ENCODE data around the gene LURAP1L. TPM values are rescaled to one million over a fixed set of nuclear protein-coding genes. Genes with fewer than 3 reads are reported as not detected.
A peak's percentile ranks its signal among the peaks of the same experiment; 100 is the strongest.

Gene LURAP1L
- 0.27 TPM for total RNA-seq

GRCh38 chr9:12774861-12775678 lies at the start of gene LURAP1L:
Gene LURAP1L, plus strand, starts transcription at chr9:12775020. Its CDS starts 696 bp downstream, at chr9:12775716.
- peak in 2 of 3 donors; percentile 4 to 6 for DNase-seq (ENCODE audit: low read depth in 2 of 3, low spot score in 2 of 3)

- DNase-seq (ENCODE audit: low read depth in 2 of 3, low spot score in 2 of 3) = no peak
These were observed 48.0 kb upstream of the LURAP1L start for GRCh38 chr9:12726795-12727194.

- DNase-seq (ENCODE audit: low read depth in 2 of 3, low spot score in 2 of 3) = no peak
These were observed 44.6 kb upstream of the LURAP1L start for GRCh38 chr9:12730198-12730597.

GRCh38 chr9:12730927-12731326 lies 43.9 kb upstream of the LURAP1L start:
- no peak for DNase-seq (ENCODE audit: low read depth in 2 of 3, low spot score in 2 of 3)

GRCh38 chr9:12732971-12733370 lies 41.8 kb upstream of the LURAP1L start:
- DNase-seq (ENCODE audit: low read depth in 2 of 3, low spot score in 2 of 3) = no peak

GRCh38 chr9:12735665-12736064 lies 39.2 kb upstream of the LURAP1L start:
- DNase-seq (ENCODE audit: low read depth in 2 of 3, low spot score in 2 of 3) = no peak

GRCh38 chr9:12737871-12738270 lies 36.9 kb upstream of the LURAP1L start:
- no peak for DNase-seq (ENCODE audit: low read depth in 2 of 3, low spot score in 2 of 3)

- no peak for DNase-seq (ENCODE audit: low read depth in 2 of 3, low spot score in 2 of 3)
These were observed 35.7 kb upstream of the LURAP1L start for GRCh38 chr9:12739014-12739652.

- no peak for DNase-seq (ENCODE audit: low read depth in 2 of 3, low spot score in 2 of 3)
These were observed 34.0 kb upstream of the LURAP1L start for GRCh38 chr9:12740845-12741244.

- no peak for DNase-seq (ENCODE audit: low read depth in 2 of 3, low spot score in 2 of 3)
These were observed 26.8 kb upstream of the LURAP1L start for GRCh38 chr9:12748016-12748415.

- DNase-seq (ENCODE audit: low read depth in 2 of 3, low spot score in 2 of 3) = no peak
These were observed 25.9 kb upstream of the LURAP1L start for GRCh38 chr9:12748954-12749353.

GRCh38 chr9:12753931-12754330 lies 20.9 kb upstream of the LURAP1L start:
- DNase-seq (ENCODE audit: low read depth in 2 of 3, low spot score in 2 of 3) = no peak

GRCh38 chr9:12759761-12760160 lies 15.1 kb upstream of the LURAP1L start:
- no peak for DNase-seq (ENCODE audit: low read depth in 2 of 3, low spot score in 2 of 3)

GRCh38 chr9:12760758-12761157 lies 14.1 kb upstream of the LURAP1L start:
- no peak for DNase-seq (ENCODE audit: low read depth in 2 of 3, low spot score in 2 of 3)

GRCh38 chr9:12764150-12764549 lies 10.7 kb upstream of the LURAP1L start:
- no peak for DNase-seq (ENCODE audit: low read depth in 2 of 3, low spot score in 2 of 3)

GRCh38 chr9:12765088-12765798 lies 9.6 kb upstream of the LURAP1L start:
- DNase-seq (ENCODE audit: low read depth in 2 of 3, low spot score in 2 of 3) = no peak

GRCh38 chr9:12766357-12766756 lies 8.5 kb upstream of the LURAP1L start:
- no peak for DNase-seq (ENCODE audit: low read depth in 2 of 3, low spot score in 2 of 3)

GRCh38 chr9:12770261-12770660 lies 4.6 kb upstream of the LURAP1L start:
- DNase-seq (ENCODE audit: low read depth in 2 of 3, low spot score in 2 of 3) = no peak

GRCh38 chr9:12771891-12772290 lies 2.9 kb upstream of the LURAP1L start:
- DNase-seq (ENCODE audit: low read depth in 2 of 3, low spot score in 2 of 3) = no peak

GRCh38 chr9:12773562-12773961 lies 1.3 kb upstream of the LURAP1L start:
- no peak for DNase-seq (ENCODE audit: low read depth in 2 of 3, low spot score in 2 of 3)

GRCh38 chr9:12775679-12776512 lies 1.1 kb downstream of the LURAP1L start:
- DNase-seq (ENCODE audit: low read depth in 2 of 3, low spot score in 2 of 3) = peak in 2 of 3 donors; percentile 57 to 65
